ENCODE results near the gene PLEKHD1.

DNA sequence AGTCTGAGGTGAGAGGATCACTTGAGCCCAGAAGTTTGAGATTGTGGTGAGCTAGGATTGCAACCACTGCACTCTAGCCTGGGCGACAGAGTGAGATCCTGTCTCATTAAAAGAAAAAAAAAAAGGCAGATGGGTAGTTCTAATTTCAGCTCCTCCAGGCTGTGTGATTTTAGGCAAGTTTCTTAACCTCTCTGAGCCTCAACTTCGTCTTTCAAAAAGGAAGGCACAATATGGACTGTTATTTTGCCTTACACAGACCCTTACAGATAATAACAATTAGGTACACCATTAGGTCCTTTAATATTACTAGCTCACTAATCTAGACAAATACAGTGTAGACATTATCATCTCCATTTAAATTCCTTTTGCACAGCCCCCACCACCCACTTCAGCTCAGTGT, 94.9 kb downstream of the PLEKHD1 start:
- TF ChIP-seq, protein P1, sequence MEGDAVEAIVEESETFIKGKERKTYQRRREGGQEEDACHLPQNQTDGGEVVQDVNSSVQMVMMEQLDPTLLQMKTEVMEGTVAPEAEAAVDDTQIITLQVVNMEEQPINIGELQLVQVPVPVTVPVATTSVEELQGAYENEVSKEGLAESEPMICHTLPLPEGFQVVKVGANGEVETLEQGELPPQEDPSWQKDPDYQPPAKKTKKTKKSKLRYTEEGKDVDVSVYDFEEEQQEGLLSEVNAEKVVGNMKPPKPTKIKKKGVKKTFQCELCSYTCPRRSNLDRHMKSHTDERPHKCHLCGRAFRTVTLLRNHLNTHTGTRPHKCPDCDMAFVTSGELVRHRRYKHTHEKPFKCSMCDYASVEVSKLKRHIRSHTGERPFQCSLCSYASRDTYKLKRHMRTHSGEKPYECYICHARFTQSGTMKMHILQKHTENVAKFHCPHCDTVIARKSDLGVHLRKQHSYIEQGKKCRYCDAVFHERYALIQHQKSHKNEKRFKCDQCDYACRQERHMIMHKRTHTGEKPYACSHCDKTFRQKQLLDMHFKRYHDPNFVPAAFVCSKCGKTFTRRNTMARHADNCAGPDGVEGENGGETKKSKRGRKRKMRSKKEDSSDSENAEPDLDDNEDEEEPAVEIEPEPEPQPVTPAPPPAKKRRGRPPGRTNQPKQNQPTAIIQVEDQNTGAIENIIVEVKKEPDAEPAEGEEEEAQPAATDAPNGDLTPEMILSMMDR (IDR thresholded peaks at IDR 0.05) = no peak
- TF ChIP-seq POLR2A (IDR thresholded peaks at IDR 0.05) = no peak

Measured in Peyer's patch (tissue), 4 donors.